HUES64 (cell line): ENCODE data around the gene SLC25A20. TPM values are rescaled to one million over a fixed set of nuclear protein-coding genes. Genes with fewer than 3 reads are reported as not detected.
A peak's percentile ranks its signal among the peaks of the same experiment; 100 is the strongest.

Source experiments
- H3K27ac ChIP-seq: 2 replicates; pipeline ENCODE4 v1.7.0; 2013; ENCODE audit warnings: low read depth, low read length, inconsistent platforms
- H3K27me3 ChIP-seq: 2 replicates; pipeline ENCODE4 v1.6.1; 2013; ENCODE audit warnings: mild to moderate bottlenecking, low read length; ENCODE audit not compliant: insufficient read depth
- H3K36me3 ChIP-seq: 2 replicates; pipeline ENCODE4 v1.6.1; 2013; ENCODE audit warnings: mild to moderate bottlenecking, low read length; ENCODE audit not compliant: insufficient read depth
- H3K4me1 ChIP-seq: 2 replicates; pipeline ENCODE4 v1.6.1; 2013; ENCODE audit warnings: mild to moderate bottlenecking, low read length, moderate library complexity; ENCODE audit not compliant: insufficient read depth
- H3K4me3 ChIP-seq: 2 replicates; pipeline ENCODE4 v1.5.1; 2013; ENCODE audit warnings: mild to moderate bottlenecking, low read length, moderate library complexity
- H3K9ac ChIP-seq: 2 replicates; pipeline ENCODE4 v1.6.1; 2013; ENCODE audit warnings: mild to moderate bottlenecking, low read depth, low read length
- H3K9me3 ChIP-seq: 2 replicates; pipeline ENCODE4 v1.6.1; 2013; ENCODE audit warnings: low read depth, low read length; ENCODE audit not compliant: insufficient read depth
- WGBS: fragments of 150-250, 120-280 bp; methylation state at CpG from one replicate; pipeline ENCODE4 v1.1.7; 2013; ENCODE audit warnings: missing lambda C conversion rate; 5-methylcytosine and 5-hydroxymethylcytosine counted together
- polyA plus RNA-seq, 2 experiments: library from polyadenylated mRNA; stranded (reverse); fragments of 50-300 nt; gene quantifications; one replicate each; pipeline ENCODE4 v1.2.3, GENCODE V29; 2013

The SLC25A20 gene
- polyA plus RNA-seq (2013, experiment 1 of 2): 5.7 TPM
- polyA plus RNA-seq (2013, experiment 2 of 2): 4.2 TPM

- no peaks in the 10 kb centered on the region for H3K9me3 ChIP-seq
- H3K9ac ChIP-seq: no peak within 1 kb of the TSS; the same call in 1 of the 2 replicates
- 0 out of 2 replicates have a peak, but pooled peaks cover 4% of the 10 kb centered on the region for H3K4me1 ChIP-seq
- WGBS: 2% methylated on average over 54 of the region's 54 CpGs
- no peaks in the 10 kb centered on the region for H3K36me3 ChIP-seq
- H3K4me3 ChIP-seq: peak within 1 kb of the TSS; percentile 71
- no peaks in the 10 kb centered on the region for H3K27me3 ChIP-seq
- no peak within 1 kb of the TSS for H3K27ac ChIP-seq
These were observed at the start of gene SLC25A20 for GRCh38 chr3:48898383-48899234. Gene SLC25A20, minus strand, starts transcription at chr3:48898882. Its CDS starts 88 bp downstream, at chr3:48898794.

- Histone ChIP-seq H3K27ac (no peak overlapping the region), H3K9ac (no peak overlapping the region), H3K4me3 (no peak overlapping the region)
These were observed 47.3 kb upstream of the SLC25A20 start for GRCh38 chr3:48945891-48946549.

GRCh38 chr3:48945432-48945831 lies 46.8 kb upstream of the SLC25A20 start:
- H3K4me3 ChIP-seq: no peak overlapping the region
- H3K36me3 ChIP-seq: peaks cover 26% of the 10 kb centered on the region
- H3K4me1 ChIP-seq: peaks cover 8% of the 10 kb centered on the region
- WGBS: 98% methylated on average over 2 of the region's 2 CpGs
- H3K27ac ChIP-seq: no peak overlapping the region
- H3K27me3 ChIP-seq: no peaks in the 10 kb centered on the region
- no peaks in the 10 kb centered on the region for H3K9me3 ChIP-seq
- no peak overlapping the region for H3K9ac ChIP-seq

More at GRCh38 chr3:48945891-48946549, 47.3 kb upstream of the SLC25A20 start:
- Histone ChIP-seq H3K36me3 (peaks cover 26% of the 10 kb centered on the region), H3K9me3 (no peaks in the 10 kb centered on the region), H3K27me3 (no peaks in the 10 kb centered on the region), H3K4me1 (peaks cover 8% of the 10 kb centered on the region)
- WGBS: 96% methylated on average over 4 of the region's 4 CpGs

- no peak overlapping the region for H3K4me3 ChIP-seq
- H3K9ac ChIP-seq: no peak overlapping the region
- H3K27me3 ChIP-seq: no peaks in the 10 kb centered on the region
- no peak overlapping the region for H3K27ac ChIP-seq
- peaks cover 40% of the 10 kb centered on the region for H3K36me3 ChIP-seq
- no peaks in the 10 kb centered on the region for H3K9me3 ChIP-seq
- no peaks in the 10 kb centered on the region for H3K4me1 ChIP-seq
- whole genome bisulfite sequencing: 89% methylated on average over 3 of the region's 3 CpGs
These were observed 40.0 kb upstream of the SLC25A20 start for GRCh38 chr3:48938689-48939088.

GRCh38 chr3:48938156-48938555 lies 39.5 kb upstream of the SLC25A20 start:
- peaks cover 40% of the 10 kb centered on the region for H3K36me3 ChIP-seq

GRCh38 chr3:48935530-48935929 lies 36.8 kb upstream of the SLC25A20 start:
- Histone ChIP-seq H3K36me3 (peaks cover 51% of the 10 kb centered on the region), H3K27ac (no peak overlapping the region), H3K9me3 (no peaks in the 10 kb centered on the region), H3K4me1 (no peaks in the 10 kb centered on the region), H3K4me3 (no peak overlapping the region), H3K9ac (no peak overlapping the region), H3K27me3 (no peaks in the 10 kb centered on the region)
- 93% methylated on average over 2 of the region's 4 CpGs for WGBS

More at GRCh38 chr3:48938156-48938555, 39.5 kb upstream of the SLC25A20 start:
- H3K9ac ChIP-seq: no peak overlapping the region
- no peak overlapping the region for H3K4me3 ChIP-seq
- H3K4me1 ChIP-seq: no peaks in the 10 kb centered on the region
- no peaks in the 10 kb centered on the region for H3K9me3 ChIP-seq
- no peak overlapping the region for H3K27ac ChIP-seq
- H3K27me3 ChIP-seq: no peaks in the 10 kb centered on the region

GRCh38 chr3:48934333-48934991 lies 35.8 kb upstream of the SLC25A20 start:
- Histone ChIP-seq H3K4me3 (no peak overlapping the region), H3K9ac (no peak overlapping the region), H3K4me1 (no peaks in the 10 kb centered on the region), H3K27me3 (no peaks in the 10 kb centered on the region), H3K27ac (no peak overlapping the region), H3K9me3 (no peaks in the 10 kb centered on the region), H3K36me3 (peaks cover 61% of the 10 kb centered on the region)
- 94% methylated on average over 4 of the region's 5 CpGs for WGBS

GRCh38 chr3:48931944-48932580 lies 33.4 kb upstream of the SLC25A20 start:
- no peak overlapping the region for H3K4me3 ChIP-seq
- WGBS: 95% methylated on average over 1 of the region's 1 CpG
- H3K9ac ChIP-seq: no peak overlapping the region
- H3K4me1 ChIP-seq: no peaks in the 10 kb centered on the region
- H3K9me3 ChIP-seq: no peaks in the 10 kb centered on the region
- peaks cover 76% of the 10 kb centered on the region for H3K36me3 ChIP-seq
- H3K27me3 ChIP-seq: no peaks in the 10 kb centered on the region
- H3K27ac ChIP-seq: no peak overlapping the region

- Histone ChIP-seq H3K4me1 (no peaks in the 10 kb centered on the region), H3K9ac (no peak overlapping the region), H3K27me3 (no peaks in the 10 kb centered on the region), H3K9me3 (no peaks in the 10 kb centered on the region), H3K4me3 (no peak overlapping the region), H3K27ac (no peak overlapping the region), H3K36me3 (peaks cover 78% of the 10 kb centered on the region)
- over 99% methylated on average over 3 of the region's 3 CpGs for WGBS
These were observed 31.9 kb upstream of the SLC25A20 start for GRCh38 chr3:48930590-48930989.

GRCh38 chr3:48929358-48930035 lies 30.8 kb upstream of the SLC25A20 start:
- no peak overlapping the region for H3K9ac ChIP-seq
- H3K4me1 ChIP-seq: no peaks in the 10 kb centered on the region
- WGBS: 95% methylated on average over 3 of the region's 3 CpGs
- H3K4me3 ChIP-seq: no peak overlapping the region
- H3K36me3 ChIP-seq: peaks cover 81% of the 10 kb centered on the region
- no peaks in the 10 kb centered on the region for H3K27me3 ChIP-seq
- no peaks in the 10 kb centered on the region for H3K9me3 ChIP-seq
- no peak overlapping the region for H3K27ac ChIP-seq
